GM12891 (cell line): ENCODE results near the gene SVOP.

Experiments
- POLR2A ChIP-seq: IDR thresholded peaks from 2 replicates; pipeline ENCODE4 v1.6.1; 2011; ENCODE audit warnings: low read depth, low read length, control low read depth
- POLR2AphosphoS5 ChIP-seq: IDR thresholded peaks from 2 replicates; pipeline ENCODE4 v1.6.1; 2011; ENCODE audit warnings: low read depth, low read length, control low read depth
- POU2F2 ChIP-seq: IDR thresholded peaks from 2 replicates; pipeline ENCODE4 v1.6.1; 2011; ENCODE audit warnings: low read depth, mild to moderate bottlenecking, control low read depth, low read length, moderate library complexity

DNA sequence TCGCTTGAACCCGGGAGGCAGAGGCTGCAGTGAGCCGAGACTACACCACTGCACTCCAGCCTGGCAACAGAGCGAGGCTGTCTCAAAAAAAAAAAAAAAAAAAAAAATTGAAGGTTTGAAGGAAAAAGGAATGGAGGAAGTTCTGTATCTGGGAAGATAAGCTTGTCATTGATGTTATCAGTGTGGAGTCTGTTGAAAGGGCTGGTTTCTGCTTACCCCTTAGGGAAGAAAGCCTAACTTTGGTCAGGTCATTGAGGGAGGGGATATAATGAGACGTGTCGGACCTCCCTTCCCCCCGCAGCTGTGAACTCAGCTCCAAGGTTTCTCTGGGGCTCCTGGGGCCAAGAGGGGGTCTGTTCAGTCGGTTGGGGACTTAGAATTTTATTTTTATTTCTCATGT, 124.5 kb downstream of the SVOP start:
- TF ChIP-seq POU2F2 (no peak), POLR2AphosphoS5 (no peak), POLR2A (no peak)
